Parathyroid adenoma (tissue), 2 donors: ENCODE measurements around the gene HBS1L.

Experiments
- H2AFZ ChIP-seq: fragments of 300-600 bp; sonication (generic); one replicate; pipeline ENCODE4 v1.7.0; 2017; ENCODE audit warnings: antibody characterized with exemption, mild to moderate bottlenecking
- H3K27ac ChIP-seq: fragments of 300-600 bp; sonication (generic); one replicate; pipeline ENCODE4 v1.7.0; 2017
- H3K27me3 ChIP-seq: fragments of 300-600 bp; sonication (generic); one replicate; pipeline ENCODE4 v1.7.0; 2017; ENCODE audit warnings: low read length; ENCODE audit not compliant: control insufficient read depth, insufficient read depth
- H3K36me3 ChIP-seq: fragments of 300-600 bp; sonication (generic); one replicate; pipeline ENCODE4 v1.7.0; 2017; ENCODE audit warnings: low read length; ENCODE audit not compliant: control insufficient read depth, insufficient read depth
- H3K4me1 ChIP-seq: fragments of 300-600 bp; sonication (generic); one replicate; pipeline ENCODE4 v1.7.0; 2017; ENCODE audit warnings: control low read depth
- H3K4me2 ChIP-seq: fragments of 300-600 bp; sonication (generic); one replicate; pipeline ENCODE4 v1.7.0; 2017; ENCODE audit warnings: low read length
- H3K4me3 ChIP-seq: fragments of 300-600 bp; sonication (generic); one replicate; pipeline ENCODE4 v1.7.0; 2017; ENCODE audit warnings: low read depth, low read length
- H3K79me2 ChIP-seq: fragments of 300-600 bp; sonication (generic); one replicate; pipeline ENCODE4 v1.7.0; 2017; ENCODE audit warnings: control low read depth
- H3K9ac ChIP-seq: fragments of 300-600 bp; sonication (generic); one replicate; pipeline ENCODE4 v1.7.0; 2017; ENCODE audit warnings: mild to moderate bottlenecking
- H3K9me3 ChIP-seq: fragments of 300-600 bp; sonication (generic); one replicate; pipeline ENCODE4 v1.7.0; 2017; ENCODE audit warnings: low read length; ENCODE audit not compliant: control insufficient read depth
- TF ChIP-seq, protein P1 (sequence below): fragments of 300-600 bp; sonication (generic); IDR thresholded peaks from one replicate; pipeline ENCODE4 v1.7.0; 2017; ENCODE audit warnings: antibody characterized with exemption, mild to moderate bottlenecking
- donor health status: primary hyperparathyroidism.

Gene HBS1L

DNA sequence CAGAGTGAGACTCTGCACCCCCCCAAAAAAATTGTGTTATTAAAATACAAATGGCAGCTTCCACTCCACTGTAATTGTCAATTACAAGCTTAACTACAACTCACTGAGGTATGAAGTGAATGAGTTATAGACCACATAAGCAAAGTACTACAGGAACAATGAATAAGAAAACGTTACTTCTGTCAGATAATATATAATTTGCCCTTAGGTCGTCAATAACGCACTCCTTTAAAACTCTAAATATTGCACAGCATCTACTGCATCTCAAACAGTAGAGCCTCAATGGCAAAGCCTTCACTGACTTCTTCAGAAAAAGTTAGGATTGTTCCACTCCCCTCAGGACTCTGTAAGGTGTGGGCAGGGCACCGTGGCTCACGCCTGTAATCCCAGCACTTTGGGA lies 2.0 kb upstream of the HBS1L start:
- no peaks in the 10 kb centered on the region for H3K27me3 ChIP-seq

DNA sequence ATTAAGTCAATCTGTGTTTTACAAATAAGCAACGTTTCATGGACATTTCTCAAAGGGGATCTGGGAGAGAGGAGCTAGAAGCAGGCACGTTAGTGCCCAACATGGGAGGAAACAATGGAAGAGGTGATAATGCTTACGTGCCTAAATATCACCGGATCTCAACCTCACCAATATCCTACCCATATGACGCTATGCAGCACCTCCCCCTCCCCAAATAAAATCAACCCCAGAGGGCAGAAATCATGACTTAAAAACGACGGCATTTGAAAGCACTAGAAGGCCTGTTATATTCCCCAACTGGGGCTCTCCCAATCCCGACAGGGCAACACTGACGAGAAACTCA lies 425 bp downstream of the HBS1L start:
- H3K9me3 ChIP-seq = no peaks in the 10 kb centered on the region
- peak overlapping the region; percentile 88 for H2AFZ ChIP-seq
- no peaks in the 10 kb centered on the region for H3K36me3 ChIP-seq
- H3K79me2 ChIP-seq = peaks cover 15% of the 10 kb centered on the region
- TF ChIP-seq, protein P1, sequence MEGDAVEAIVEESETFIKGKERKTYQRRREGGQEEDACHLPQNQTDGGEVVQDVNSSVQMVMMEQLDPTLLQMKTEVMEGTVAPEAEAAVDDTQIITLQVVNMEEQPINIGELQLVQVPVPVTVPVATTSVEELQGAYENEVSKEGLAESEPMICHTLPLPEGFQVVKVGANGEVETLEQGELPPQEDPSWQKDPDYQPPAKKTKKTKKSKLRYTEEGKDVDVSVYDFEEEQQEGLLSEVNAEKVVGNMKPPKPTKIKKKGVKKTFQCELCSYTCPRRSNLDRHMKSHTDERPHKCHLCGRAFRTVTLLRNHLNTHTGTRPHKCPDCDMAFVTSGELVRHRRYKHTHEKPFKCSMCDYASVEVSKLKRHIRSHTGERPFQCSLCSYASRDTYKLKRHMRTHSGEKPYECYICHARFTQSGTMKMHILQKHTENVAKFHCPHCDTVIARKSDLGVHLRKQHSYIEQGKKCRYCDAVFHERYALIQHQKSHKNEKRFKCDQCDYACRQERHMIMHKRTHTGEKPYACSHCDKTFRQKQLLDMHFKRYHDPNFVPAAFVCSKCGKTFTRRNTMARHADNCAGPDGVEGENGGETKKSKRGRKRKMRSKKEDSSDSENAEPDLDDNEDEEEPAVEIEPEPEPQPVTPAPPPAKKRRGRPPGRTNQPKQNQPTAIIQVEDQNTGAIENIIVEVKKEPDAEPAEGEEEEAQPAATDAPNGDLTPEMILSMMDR = no peak
- H3K27me3 ChIP-seq = no peaks in the 10 kb centered on the region
- H3K9ac ChIP-seq = peak overlapping the region; percentile 59
- peak overlapping the region; percentile 90 for H3K4me3 ChIP-seq
- H3K4me2 ChIP-seq = peak overlapping the region; percentile 97
- H3K4me1 ChIP-seq = peaks cover 3% of the 10 kb centered on the region
- H3K27ac ChIP-seq = peak overlapping the region; percentile 59

More for the DNA sequence above, 2.0 kb upstream of the HBS1L start:
- Histone ChIP-seq H3K4me1 (peaks cover 3% of the 10 kb centered on the region), H3K27ac (no peak overlapping the region), H3K79me2 (peaks cover 10% of the 10 kb centered on the region), H3K9ac (no peak overlapping the region), H3K4me3 (no peak overlapping the region), H2AFZ (no peak overlapping the region), H3K9me3 (no peaks in the 10 kb centered on the region), H3K4me2 (no peak overlapping the region), H3K36me3 (no peaks in the 10 kb centered on the region)
- TF ChIP-seq, protein P1 = no peak

DNA sequence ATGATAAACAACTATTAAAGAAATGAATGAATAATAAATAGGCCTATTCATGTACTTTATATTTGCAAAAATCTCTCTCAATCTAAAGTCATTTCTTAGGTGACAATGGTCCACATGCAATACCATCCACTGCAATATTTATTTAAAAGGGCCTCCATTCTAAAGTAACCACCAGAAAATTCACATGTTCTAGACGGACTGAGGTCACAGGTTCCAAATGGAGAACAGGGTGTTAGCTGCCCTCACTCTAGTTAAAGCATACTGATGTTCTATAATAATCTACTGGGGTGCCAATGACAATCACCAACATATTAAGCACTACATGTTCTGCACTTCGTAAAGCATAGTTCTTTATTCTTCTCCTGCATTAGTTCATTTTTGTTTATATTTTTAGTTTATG lies 1.2 kb downstream of the HBS1L start:
- Histone ChIP-seq H3K79me2 (peaks cover 18% of the 10 kb centered on the region), H3K27ac (no peak overlapping the region), H3K9ac (no peak overlapping the region), H3K4me2 (peak overlapping the region; percentile 97), H3K27me3 (no peaks in the 10 kb centered on the region), H3K9me3 (no peaks in the 10 kb centered on the region), H2AFZ (no peak overlapping the region), H3K36me3 (no peaks in the 10 kb centered on the region), H3K4me1 (peaks cover 3% of the 10 kb centered on the region), H3K4me3 (peak overlapping the region; percentile 90)
- TF ChIP-seq, protein P1 = no peak

DNA sequence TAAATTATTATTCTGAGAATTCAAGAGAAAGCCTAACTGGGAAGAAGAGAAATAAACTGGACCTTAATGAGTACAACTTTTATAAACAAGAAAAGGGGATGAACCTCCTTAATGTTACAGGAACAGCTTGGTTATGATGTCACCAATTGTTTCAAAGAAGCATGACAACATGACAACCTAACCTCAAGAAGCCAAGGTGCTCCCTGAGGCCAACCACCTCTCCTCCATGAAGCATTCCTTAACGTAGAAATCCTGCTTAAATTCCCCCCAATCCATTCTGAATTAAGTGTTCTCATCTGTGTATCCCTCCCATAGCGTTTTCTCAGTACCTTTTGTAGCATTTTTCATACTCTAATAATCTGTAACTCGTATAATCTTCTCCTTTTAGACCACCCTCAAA lies 1.7 kb downstream of the HBS1L start:
- H3K9ac ChIP-seq = no peak overlapping the region
- H3K4me3 ChIP-seq = no peak overlapping the region
- no peaks in the 10 kb centered on the region for H3K36me3 ChIP-seq
- no peak overlapping the region for H3K4me2 ChIP-seq
- H3K9me3 ChIP-seq = no peaks in the 10 kb centered on the region
- H3K27ac ChIP-seq = no peak overlapping the region
- TF ChIP-seq, protein P1 = no peak
- no peaks in the 10 kb centered on the region for H3K27me3 ChIP-seq
- peaks cover 18% of the 10 kb centered on the region for H3K79me2 ChIP-seq
- peaks cover 3% of the 10 kb centered on the region for H3K4me1 ChIP-seq
- H2AFZ ChIP-seq = no peak overlapping the region

DNA sequence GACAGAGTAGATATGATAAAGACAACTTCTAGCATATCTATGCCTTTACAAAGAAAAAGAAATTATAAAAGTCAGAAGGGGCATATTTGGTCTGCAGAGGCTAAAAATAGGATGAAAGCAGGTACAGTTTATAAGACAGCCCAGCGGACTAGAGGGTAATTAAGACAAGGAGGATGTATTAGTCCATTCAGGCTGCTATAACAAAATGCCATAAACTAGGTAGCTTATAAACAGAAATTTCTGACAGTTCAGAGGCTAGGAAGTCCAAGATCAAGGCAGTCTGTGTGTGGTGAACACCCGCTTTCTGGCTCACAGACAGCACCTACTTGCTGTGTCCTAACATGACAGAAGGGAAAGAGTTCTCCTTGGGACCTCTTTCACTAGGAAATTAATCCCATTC lies 5.7 kb downstream of the HBS1L start:
- no peak overlapping the region for H3K4me3 ChIP-seq
- H3K9ac ChIP-seq = no peak overlapping the region
- no peaks in the 10 kb centered on the region for H3K27me3 ChIP-seq
- peaks cover 5% of the 10 kb centered on the region for H3K4me1 ChIP-seq
- H3K36me3 ChIP-seq = no peaks in the 10 kb centered on the region
- peaks cover 11% of the 10 kb centered on the region for H3K79me2 ChIP-seq
- no peak overlapping the region for H2AFZ ChIP-seq
- no peak overlapping the region for H3K27ac ChIP-seq
- no peak overlapping the region for H3K4me2 ChIP-seq
- H3K9me3 ChIP-seq = no peaks in the 10 kb centered on the region
- TF ChIP-seq, protein P1 = no peak
